Dermis microvascular lymphatic vessel endothelial cell (primary cell): ENCODE data around the gene ETNK2. TPM values are rescaled to one million over a fixed set of nuclear protein-coding genes. Genes with fewer than 3 reads are reported as not detected.

Source experiments
- DNase-seq, 2 donors: peaks; one replicate each; pipeline versions ENCODE4 v3.0.0 to v3.0.0-alpha.2; 2010; ENCODE audit warnings: low read depth in 2 of 2
- total RNA-seq: library from RNA; depleted of rRNA; stranded (reverse); fragments of >200 nt; gene quantifications from 2 replicates; pipeline ENCODE4 v1.2.1, GENCODE V29; 2014

ETNK2 gene
- total RNA-seq, 1 donor from 2014 or later: 13.6 TPM

- no peak for DNase-seq
Measured at GRCh38 chr1:204081164-204081790, 70.6 kb downstream of the ETNK2 start.

Other genes starting within 250 kb of the ETNK2 start
- gene SOX13, start 78.9 kb downstream of the ETNK2 start, total RNA-seq: 7.4 and 8.9 TPM in 2 replicates
- gene REN, start 14.3 kb upstream of the ETNK2 start, total RNA-seq: 0.13 TPM in 1 of 2 replicates, not detected in the other
- gene KISS1, start 44.4 kb upstream of the ETNK2 start, total RNA-seq: 0.38 and 1.2 TPM in 2 replicates
- gene GOLT1A, start 61.9 kb upstream of the ETNK2 start, total RNA-seq: 0.13 TPM in 1 of 2 replicates, not detected in the other
- gene PLEKHA6, start 207.9 kb upstream of the ETNK2 start, total RNA-seq: 0.89 and 1.5 TPM in 2 replicates